Motor neuron (in vitro differentiated cells): ENCODE data around the gene ULK3. TPM values are rescaled to one million over a fixed set of nuclear protein-coding genes. Genes with fewer than 3 reads are reported as not detected.

ENCODE experiments used
- ATAC-seq, 8 experiments: fragments of 200-7000 bp; cut with Tn5 transposase; replicated peaks in 6 of 8; 2 replicates each; pipeline ENCODE4 v1.8.0; 2021; ENCODE audit warnings: mild to moderate bottlenecking in 8 of 8, moderate library complexity in 8 of 8
- H3K27ac ChIP-seq, 2 donors: fragments of 250-450 bp; sonication (Bioruptor Pico); 2 replicates each; pipeline ENCODE4 v1.9.0; 2021; ENCODE audit warnings: antibody characterized with exemption in 2 of 2, mild to moderate bottlenecking in 2 of 2, moderate library complexity in 1 of 2
- H3K4me1 ChIP-seq, 2 donors: fragments of 250-450 bp; sonication (Bioruptor Pico); replicated peaks in 1 of 2; 2 replicates each; pipeline ENCODE4 v1.6.1; 2021; ENCODE audit warnings: antibody characterized with exemption in 2 of 2, mild to moderate bottlenecking in 2 of 2, moderate library complexity in 1 of 2
- H3K4me3 ChIP-seq, 5 donors: fragments of 250-450 bp; sonication (Bioruptor Pico); 2 replicates each; pipeline ENCODE4 v1.9.0; 2021; ENCODE audit warnings: antibody characterized with exemption in 5 of 5, mild to moderate bottlenecking in 5 of 5, moderate library complexity in 4 of 5
- WGBS, 10 experiments: fragments of 450-650 bp; shearing (Covaris generic); methylation state at CpG; one replicate each; pipeline ENCODE4 v1.0.0; 2022; 5-methylcytosine and 5-hydroxymethylcytosine counted together
- in situ Hi-C, 9 experiments: fragments of 400-800 bp; cut with MboI; loops; one replicate each; pipeline ENCODE4 v1.15.0; 2021; ENCODE audit warnings: low sequenced_read_pairs in 9 of 9, low pct_unique_long_range_greater_than_20kb in 2 of 9; ENCODE audit not compliant: unreplicated experiment in 9 of 9
- total RNA-seq, 8 experiments: library from RNA; unstranded; fragments of 300-600 nt; gene quantifications; 2 replicates each; pipeline versions ENCODE4 v1.2.3 to v1.2.4, GENCODE V29; 2022

ULK3 gene
- total RNA-seq, 8 experiments from 2014 or later: 19.8 to 37.2 (median 28.6) TPM

- no peak for ATAC-seq
- Histone ChIP-seq H3K4me3 (no peak overlapping the region), H3K4me1 (peaks cover 0 to 13% of the 10 kb centered on the region in 2 donors), H3K27ac (no peak overlapping the region)
- in situ Hi-C loops: no loop called here
- WGBS, 10 experiments: 67 to 100% (median 97%) methylated on average over 1 to 6 of the region's 9 CpGs; no CpG with 5 or more reads in 2 of the 10 experiments
Observed at GRCh38 chr15:74794970-74795349, 48.0 kb downstream of the ULK3 start.

- 100% methylated on average over 1 to 2 of the region's 9 CpGs; no CpG with 5 or more reads in 6 of the 10 experiments for WGBS, 10 experiments
- in situ Hi-C loops: no loop called here
- ATAC-seq: no peak
- Histone ChIP-seq H3K4me3 (no peak overlapping the region), H3K4me1 (peaks cover 0 to 16% of the 10 kb centered on the region in 2 donors), H3K27ac (no peak overlapping the region)
Observed at GRCh38 chr15:74794248-74794969, 48.5 kb downstream of the ULK3 start.

GRCh38 chr15:74793135-74794028, 49.6 kb downstream of the ULK3 start:
- H3K27ac ChIP-seq: no peak overlapping the region
- in situ Hi-C loops: no loop called here
- WGBS, 10 experiments: 0 to 100% (median 86%) methylated on average over 1 to 6 of the region's 12 CpGs; no CpG with 5 or more reads in 6 of the 10 experiments
- peak; percentile 29 to 69 (median 46) for ATAC-seq
- H3K4me3 ChIP-seq: no peak overlapping the region
- H3K4me1 ChIP-seq: peaks cover 3 to 16% of the 10 kb centered on the region in 2 donors

- no peak for ATAC-seq
- no peak overlapping the region for H3K27ac ChIP-seq
- 65 to 100% (median 75%) methylated on average over 1 to 6 of the region's 12 CpGs; no CpG with 5 or more reads in 5 of the 10 experiments for WGBS, 10 experiments
- in situ Hi-C loops: no loop called here
- H3K4me1 ChIP-seq: peaks cover 4 to 19% of the 10 kb centered on the region in 2 donors
- H3K4me3 ChIP-seq: no peak overlapping the region
Observed at GRCh38 chr15:74792227-74793016, 50.5 kb downstream of the ULK3 start.

- in situ Hi-C loops: no loop called here
- ATAC-seq: no peak
- no peak overlapping the region for H3K27ac ChIP-seq
Observed at GRCh38 chr15:74791667-74792066, 51.3 kb downstream of the ULK3 start.

GRCh38 chr15:74791007-74791406, 51.9 kb downstream of the ULK3 start:
- ATAC-seq: no peak
- Histone ChIP-seq H3K4me1 (peaks cover 4 to 22% of the 10 kb centered on the region in 2 donors), H3K4me3 (no peak overlapping the region), H3K27ac (no peak overlapping the region)
- WGBS, 10 experiments: 27 to 100% (median 62%) methylated on average over 1 of the region's 1 CpG; no CpG with 5 or more reads in 3 of the 10 experiments
- in situ Hi-C loops: no loop called here

More at GRCh38 chr15:74791667-74792066, 51.3 kb downstream of the ULK3 start:
- H3K4me3 ChIP-seq: no peak overlapping the region
- 67 to 97% (median 88%) methylated on average over 1 to 6 of the region's 7 CpGs; no CpG with 5 or more reads in 6 of the 10 experiments for WGBS, 10 experiments
- H3K4me1 ChIP-seq: peaks cover 4 to 22% of the 10 kb centered on the region in 2 donors

- peak; percentile 7 to 71 (median 38) for ATAC-seq
- Histone ChIP-seq H3K27ac (peak overlapping the region in 1 of 2 donors; percentile 17), H3K4me1 (peaks cover 4 to 22% of the 10 kb centered on the region in 2 donors), H3K4me3 (no peak overlapping the region)
- WGBS, 10 experiments: 19 to 100% (median 60%) methylated on average over 1 to 10 of the region's 15 CpGs; no CpG with 5 or more reads in 3 of the 10 experiments
- in situ Hi-C loops: no loop called here
Observed at GRCh38 chr15:74790080-74790916, 52.7 kb downstream of the ULK3 start.

- H3K4me1 ChIP-seq: peaks cover 5 to 22% of the 10 kb centered on the region in 2 donors
- H3K27ac ChIP-seq: no peak overlapping the region
- in situ Hi-C loops: no loop called here
Observed at GRCh38 chr15:74789741-74790079, 53.2 kb downstream of the ULK3 start.

GRCh38 chr15:74789171-74789631, 53.8 kb downstream of the ULK3 start:
- peaks cover 10 to 27% of the 10 kb centered on the region in 2 donors for H3K4me1 ChIP-seq
- H3K4me3 ChIP-seq: no peak overlapping the region
- in situ Hi-C loops: no loop called here
- no peak overlapping the region for H3K27ac ChIP-seq
- ATAC-seq: no peak
- 0 to 100% (median 80%) methylated on average over 1 to 10 of the region's 14 CpGs; no CpG with 5 or more reads in 5 of the 10 experiments for WGBS, 10 experiments

More at GRCh38 chr15:74789741-74790079, 53.2 kb downstream of the ULK3 start:
- no peak overlapping the region for H3K4me3 ChIP-seq
- WGBS, 10 experiments: 60 to 100% (median 88%) methylated on average over 1 to 2 of the region's 3 CpGs; no CpG with 5 or more reads in 6 of the 10 experiments
- ATAC-seq: no peak

GRCh38 chr15:74788683-74789151, 54.2 kb downstream of the ULK3 start:
- ATAC-seq: peak in 1 of 8 experiments; percentile 25
- WGBS, 10 experiments: 63 to 100% (median 80%) methylated on average over 1 to 2 of the region's 9 CpGs; no CpG with 5 or more reads in 5 of the 10 experiments
- in situ Hi-C loops: no loop called here
- Histone ChIP-seq H3K27ac (no peak overlapping the region), H3K4me3 (no peak overlapping the region), H3K4me1 (peaks cover 15 to 32% of the 10 kb centered on the region in 2 donors)

GRCh38 chr15:74788042-74788682, 54.8 kb downstream of the ULK3 start:
- no peak overlapping the region for H3K27ac ChIP-seq

More at GRCh38 chr15:74788042-74788682, 54.8 kb downstream of the ULK3 start:
- WGBS, 10 experiments: 20 to 83% (median 50%) methylated on average over 1 to 2 of the region's 7 CpGs; no CpG with 5 or more reads in 5 of the 10 experiments
- peak in 1 of 8 experiments; percentile 1 for ATAC-seq
- in situ Hi-C loops: no loop called here
- H3K4me3 ChIP-seq: no peak overlapping the region
- H3K4me1 ChIP-seq: peaks cover 21 to 33% of the 10 kb centered on the region in 2 donors
